ENCODE data around the gene ATRAID.

GRCh38 chr2:27265536-27265870, 53.7 kb downstream of the ATRAID start:
- TF ChIP-seq CEBPB (IDR thresholded peaks at IDR 0.05; ENCODE audit: borderline replicate concordance in 1 of 2, low read depth in 2 of 2, low read length in 2 of 2): no peak
- TF ChIP-seq MTA2 (IDR thresholded peaks at IDR 0.05; ENCODE audit: low read depth): no peak
- TF ChIP-seq TARDBP (IDR thresholded peaks at IDR 0.05; ENCODE audit: borderline replicate concordance): no peak
- TF ChIP-seq, protein P1, sequence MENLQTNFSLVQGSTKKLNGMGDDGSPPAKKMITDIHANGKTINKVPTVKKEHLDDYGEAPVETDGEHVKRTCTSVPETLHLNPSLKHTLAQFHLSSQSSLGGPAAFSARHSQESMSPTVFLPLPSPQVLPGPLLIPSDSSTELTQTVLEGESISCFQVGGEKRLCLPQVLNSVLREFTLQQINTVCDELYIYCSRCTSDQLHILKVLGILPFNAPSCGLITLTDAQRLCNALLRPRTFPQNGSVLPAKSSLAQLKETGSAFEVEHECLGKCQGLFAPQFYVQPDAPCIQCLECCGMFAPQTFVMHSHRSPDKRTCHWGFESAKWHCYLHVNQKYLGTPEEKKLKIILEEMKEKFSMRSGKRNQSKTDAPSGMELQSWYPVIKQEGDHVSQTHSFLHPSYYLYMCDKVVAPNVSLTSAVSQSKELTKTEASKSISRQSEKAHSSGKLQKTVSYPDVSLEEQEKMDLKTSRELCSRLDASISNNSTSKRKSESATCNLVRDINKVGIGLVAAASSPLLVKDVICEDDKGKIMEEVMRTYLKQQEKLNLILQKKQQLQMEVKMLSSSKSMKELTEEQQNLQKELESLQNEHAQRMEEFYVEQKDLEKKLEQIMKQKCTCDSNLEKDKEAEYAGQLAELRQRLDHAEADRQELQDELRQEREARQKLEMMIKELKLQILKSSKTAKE (IDR thresholded peaks at IDR 0.05; ENCODE audit: low read depth, poor library complexity, severe bottlenecking): no peak
- no peak for TF ChIP-seq CTCF (IDR thresholded peaks at IDR 0.05 in 2 of 3, conservative IDR thresholded peaks at IDR 0.05 in 1 of 3; ENCODE audit: control insufficient read depth in 2 of 3, extremely low read depth in 1 of 3, insufficient read depth in 1 of 3, low read depth in 3 of 3, low read length in 3 of 3)

All from GM12878 (cell line).